ENCODE measurements around the gene SBNO2.

The SBNO2 gene

DNA sequence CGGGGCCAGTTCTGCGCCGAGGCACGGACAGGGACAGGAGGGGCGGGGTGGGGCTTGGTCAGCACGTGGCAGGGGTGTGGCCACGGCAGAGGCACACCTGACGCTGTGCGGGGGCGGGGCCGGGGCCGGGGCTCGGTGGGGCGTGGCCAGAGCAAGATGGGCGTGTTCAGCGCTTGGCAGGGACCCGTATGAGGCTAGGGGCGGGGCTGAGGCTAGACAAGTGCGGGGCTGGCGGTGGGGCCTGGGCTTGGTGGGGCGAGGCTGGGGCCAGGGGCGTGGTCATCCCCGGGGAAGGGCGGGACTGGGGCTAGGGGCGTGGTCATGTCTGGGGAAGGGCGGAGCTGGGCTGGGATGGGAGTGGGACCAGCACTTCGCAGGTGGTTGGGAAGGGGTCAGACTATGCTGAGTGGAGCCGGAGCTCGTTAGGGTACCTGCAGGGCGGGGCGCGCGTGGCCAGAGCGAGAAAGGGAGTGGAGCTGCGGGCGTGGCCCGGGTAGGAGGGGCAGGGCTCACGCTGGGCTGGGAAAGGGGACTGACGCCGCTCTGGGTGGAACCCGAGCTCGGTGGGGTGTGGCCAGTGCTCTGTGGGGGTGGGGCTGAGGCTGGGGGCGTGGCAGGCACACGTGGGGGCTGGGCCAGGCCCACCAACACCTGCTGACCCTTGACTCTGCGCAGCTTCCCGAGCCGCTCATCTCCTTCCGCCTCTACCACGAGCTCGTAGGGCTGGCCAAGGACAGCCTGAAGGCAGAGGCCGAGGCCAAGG is 91.7 kb downstream of the SBNO2 start:
- no peaks in the 10 kb centered on the region for H3K27me3 ChIP-seq (ENCODE audit: insufficient read depth, low read length, poor library complexity)
- H3K79me2 ChIP-seq (ENCODE audit: insufficient read depth, low read length) = 0 out of 2 replicates have a peak, but pooled peaks cover 4% of the 10 kb centered on the region
- no peak overlapping the region for H3K4me2 ChIP-seq (ENCODE audit: insufficient read depth, low read length)
- H3K9ac ChIP-seq (ENCODE audit: low read depth, low read length) = no peak overlapping the region
- peak; percentile 49; the same call in 2 of the 3 replicates for ATAC-seq (ENCODE audit: insufficient read depth, low read depth)
- no peak overlapping the region for H2AFZ ChIP-seq (ENCODE audit: low read depth, low read length)
- H3K36me3 ChIP-seq (ENCODE audit: insufficient read depth, low read length) = peaks cover 88% of the 10 kb centered on the region
- peaks cover 31% of the 10 kb centered on the region for H4K20me1 ChIP-seq (ENCODE audit: insufficient read depth, low read length)
- TF ChIP-seq, protein P1, sequence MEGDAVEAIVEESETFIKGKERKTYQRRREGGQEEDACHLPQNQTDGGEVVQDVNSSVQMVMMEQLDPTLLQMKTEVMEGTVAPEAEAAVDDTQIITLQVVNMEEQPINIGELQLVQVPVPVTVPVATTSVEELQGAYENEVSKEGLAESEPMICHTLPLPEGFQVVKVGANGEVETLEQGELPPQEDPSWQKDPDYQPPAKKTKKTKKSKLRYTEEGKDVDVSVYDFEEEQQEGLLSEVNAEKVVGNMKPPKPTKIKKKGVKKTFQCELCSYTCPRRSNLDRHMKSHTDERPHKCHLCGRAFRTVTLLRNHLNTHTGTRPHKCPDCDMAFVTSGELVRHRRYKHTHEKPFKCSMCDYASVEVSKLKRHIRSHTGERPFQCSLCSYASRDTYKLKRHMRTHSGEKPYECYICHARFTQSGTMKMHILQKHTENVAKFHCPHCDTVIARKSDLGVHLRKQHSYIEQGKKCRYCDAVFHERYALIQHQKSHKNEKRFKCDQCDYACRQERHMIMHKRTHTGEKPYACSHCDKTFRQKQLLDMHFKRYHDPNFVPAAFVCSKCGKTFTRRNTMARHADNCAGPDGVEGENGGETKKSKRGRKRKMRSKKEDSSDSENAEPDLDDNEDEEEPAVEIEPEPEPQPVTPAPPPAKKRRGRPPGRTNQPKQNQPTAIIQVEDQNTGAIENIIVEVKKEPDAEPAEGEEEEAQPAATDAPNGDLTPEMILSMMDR (IDR thresholded peaks at IDR 0.05; ENCODE audit: borderline replicate concordance, extremely low read depth, low read length, poor library complexity, severe bottlenecking) = no peak
- TF ChIP-seq EZH2 (IDR thresholded peaks at IDR 0.05; ENCODE audit: borderline replicate concordance, low read depth, low read length, severe bottlenecking) = no peak
- H3K27ac ChIP-seq (ENCODE audit: low read length) = no peak overlapping the region
- no peaks in the 10 kb centered on the region for H3K9me3 ChIP-seq (ENCODE audit: insufficient read depth, low read length, severe bottlenecking)
- DNase-seq = peak; percentile 58
- H3K4me3 ChIP-seq (ENCODE audit: low read depth in 1 of 2, low read length in 2 of 2) = no peak overlapping the region
- peaks cover 6% of the 10 kb centered on the region for H3K4me1 ChIP-seq (ENCODE audit: insufficient read depth, low read length)

DNA sequence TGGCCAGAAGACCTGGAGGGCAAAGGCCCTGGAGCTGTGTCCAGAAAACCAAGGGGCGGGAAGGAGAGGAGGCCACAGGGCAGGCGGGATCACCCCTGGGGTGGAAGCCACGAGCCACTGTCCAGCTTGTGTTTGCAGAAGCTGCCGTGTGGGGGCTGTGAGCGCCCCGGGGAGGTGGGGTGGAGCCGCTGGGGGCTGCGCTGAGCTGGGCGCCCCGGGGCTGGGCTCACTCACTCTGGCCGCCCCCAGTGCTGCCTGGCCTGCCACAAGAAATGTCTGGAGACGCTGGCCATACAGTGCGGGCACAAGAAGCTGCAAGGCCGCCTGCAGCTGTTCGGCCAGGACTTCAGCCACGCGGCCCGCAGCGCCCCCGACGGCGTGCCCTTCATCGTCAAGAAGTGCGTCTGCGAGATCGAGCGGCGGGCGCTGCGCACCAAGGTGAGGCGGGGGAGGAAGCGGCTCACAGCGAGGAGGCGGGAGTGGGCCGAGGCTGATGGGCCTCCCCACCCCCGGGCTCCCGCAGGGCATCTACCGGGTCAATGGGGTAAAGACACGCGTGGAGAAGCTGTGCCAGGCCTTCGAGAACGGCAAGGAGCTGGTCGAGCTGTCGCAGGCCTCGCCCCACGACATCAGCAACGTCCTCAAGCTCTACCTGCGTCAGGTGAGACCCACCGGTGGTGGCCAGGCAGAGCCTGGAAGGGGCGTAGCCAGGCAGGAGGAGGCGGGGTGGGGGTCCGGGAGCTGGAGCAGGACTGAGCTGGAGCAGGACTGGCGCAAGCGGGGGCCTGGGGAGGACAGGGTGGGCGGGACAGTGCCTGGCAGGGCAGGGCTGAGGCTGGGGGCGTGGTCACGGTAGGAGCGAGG is 92.5 kb downstream of the SBNO2 start:
- no peak for ATAC-seq (ENCODE audit: insufficient read depth, low read depth)
- Histone ChIP-seq H3K79me2 (ENCODE audit: insufficient read depth, low read length) (0 out of 2 replicates have a peak, but pooled peaks cover 4% of the 10 kb centered on the region), H3K4me2 (ENCODE audit: insufficient read depth, low read length) (no peak overlapping the region)

DNA sequence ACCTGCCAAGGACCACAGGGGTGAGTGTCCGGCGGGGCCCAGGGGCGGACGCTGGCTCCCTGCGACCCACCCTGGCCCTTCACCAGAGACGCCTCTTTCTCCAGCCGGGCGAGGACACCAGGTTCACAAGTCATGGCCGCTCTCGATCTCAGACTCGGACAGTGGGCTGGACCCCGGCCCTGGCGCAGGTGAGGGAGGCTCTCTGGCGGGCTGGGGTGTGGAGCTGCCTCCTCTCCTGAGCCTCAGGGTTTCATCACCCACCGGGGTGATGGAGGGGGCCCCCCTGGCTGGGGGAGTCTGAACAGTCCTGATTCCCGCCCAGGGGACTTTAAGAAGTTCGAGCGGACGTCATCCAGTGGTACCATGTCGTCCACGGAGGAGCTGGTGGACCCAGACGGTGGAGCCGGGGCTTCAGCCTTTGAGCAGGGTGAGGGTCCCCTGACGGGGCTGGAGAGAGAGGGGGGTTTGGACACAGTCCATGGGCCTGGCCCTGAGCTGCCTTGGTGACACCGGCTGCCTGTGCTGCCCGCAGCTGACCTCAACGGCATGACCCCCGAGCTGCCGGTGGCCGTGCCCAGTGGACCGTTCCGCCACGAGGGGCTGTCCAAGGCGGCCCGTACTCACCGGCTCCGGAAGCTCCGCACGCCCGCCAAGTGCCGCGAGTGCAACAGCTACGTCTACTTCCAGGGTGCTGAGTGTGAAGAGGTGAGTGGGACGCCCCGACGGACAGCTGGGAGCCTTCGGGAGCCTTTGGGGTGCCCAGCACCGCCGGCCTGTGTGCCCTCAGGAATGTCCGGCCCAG is 93.5 kb downstream of the SBNO2 start:
- no peak for DNase-seq
- peaks cover 24% of the 10 kb centered on the region for H4K20me1 ChIP-seq (ENCODE audit: insufficient read depth, low read length)
- H3K9ac ChIP-seq (ENCODE audit: low read depth, low read length) = no peak overlapping the region
- ATAC-seq (ENCODE audit: insufficient read depth, low read depth) = no peak
- H3K9me3 ChIP-seq (ENCODE audit: insufficient read depth, low read length, severe bottlenecking) = no peaks in the 10 kb centered on the region
- no peak overlapping the region for H3K4me3 ChIP-seq (ENCODE audit: low read depth in 1 of 2, low read length in 2 of 2)
- no peak overlapping the region for H2AFZ ChIP-seq (ENCODE audit: low read depth, low read length)
- H3K27ac ChIP-seq (ENCODE audit: low read length) = no peak overlapping the region
- TF ChIP-seq, protein P1 (IDR thresholded peaks at IDR 0.05; ENCODE audit: borderline replicate concordance, extremely low read depth, low read length, poor library complexity, severe bottlenecking) = no peak
- no peak for TF ChIP-seq EZH2 (IDR thresholded peaks at IDR 0.05; ENCODE audit: borderline replicate concordance, low read depth, low read length, severe bottlenecking)
- peaks cover 24% of the 10 kb centered on the region for H3K4me1 ChIP-seq (ENCODE audit: insufficient read depth, low read length)
- no peaks in the 10 kb centered on the region for H3K27me3 ChIP-seq (ENCODE audit: insufficient read depth, low read length, poor library complexity)
- peaks cover 7% of the 10 kb centered on the region; the same call in 1 of the 2 replicates for H3K79me2 ChIP-seq (ENCODE audit: insufficient read depth, low read length)
- H3K36me3 ChIP-seq (ENCODE audit: insufficient read depth, low read length) = peaks cover 79% of the 10 kb centered on the region
- no peak overlapping the region for H3K4me2 ChIP-seq (ENCODE audit: insufficient read depth, low read length)

More for the DNA sequence above, 92.5 kb downstream of the SBNO2 start:
- Histone ChIP-seq H3K4me1 (ENCODE audit: insufficient read depth, low read length) (peaks cover 14% of the 10 kb centered on the region), H3K4me3 (ENCODE audit: low read depth in 1 of 2, low read length in 2 of 2) (no peak overlapping the region), H3K9me3 (ENCODE audit: insufficient read depth, low read length, severe bottlenecking) (no peaks in the 10 kb centered on the region), H3K9ac (ENCODE audit: low read depth, low read length) (no peak overlapping the region), H2AFZ (ENCODE audit: low read depth, low read length) (no peak overlapping the region), H3K27ac (ENCODE audit: low read length) (no peak overlapping the region), H3K27me3 (ENCODE audit: insufficient read depth, low read length, poor library complexity) (no peaks in the 10 kb centered on the region), H4K20me1 (ENCODE audit: insufficient read depth, low read length) (peaks cover 27% of the 10 kb centered on the region), H3K36me3 (ENCODE audit: insufficient read depth, low read length) (peaks cover 82% of the 10 kb centered on the region)
- TF ChIP-seq, protein P1 (IDR thresholded peaks at IDR 0.05; ENCODE audit: borderline replicate concordance, extremely low read depth, low read length, poor library complexity, severe bottlenecking) = no peak
- TF ChIP-seq EZH2 (IDR thresholded peaks at IDR 0.05; ENCODE audit: borderline replicate concordance, low read depth, low read length, severe bottlenecking) = no peak
- no peak for DNase-seq
